SH-SY5Y (cell line): ENCODE data around the gene ZNF831.

Experiments
- GATA2 ChIP-seq: IDR thresholded peaks from 2 replicates; pipeline ENCODE4 v1.6.1; 2011; ENCODE audit warnings: mild to moderate bottlenecking, low read depth, low read length
- GATA3 ChIP-seq: IDR thresholded peaks from 2 replicates; pipeline ENCODE4 v1.6.1; 2011; ENCODE audit warnings: low read depth, mild to moderate bottlenecking, low read length, moderate library complexity

GRCh38 chr20:59120919-59121318 is 42.7 kb upstream of the ZNF831 start:
- TF ChIP-seq GATA2, result no peak
- TF ChIP-seq GATA3, result no peak
